GM18519 (cell line): ENCODE data around the gene RABL6.
"Not testable (repeated sequence)": the region's sequence is repeated elsewhere in the genome, so short reads cannot be mapped to it uniquely, and the experiment has no call there.

Source experiments
- ATAC-seq: cut with Tn5 transposase; IDR thresholded peaks from one replicate; pipeline ENCODE4 v1.9.1; 2021; ENCODE audit warnings: mild to moderate bottlenecking, moderate library complexity; ENCODE audit not compliant: unreplicated experiment, low FRiP score

RABL6 gene

GRCh38 chr9:136832581-136832980, 24.8 kb downstream of the RABL6 start:
- no peak for ATAC-seq

DNA sequence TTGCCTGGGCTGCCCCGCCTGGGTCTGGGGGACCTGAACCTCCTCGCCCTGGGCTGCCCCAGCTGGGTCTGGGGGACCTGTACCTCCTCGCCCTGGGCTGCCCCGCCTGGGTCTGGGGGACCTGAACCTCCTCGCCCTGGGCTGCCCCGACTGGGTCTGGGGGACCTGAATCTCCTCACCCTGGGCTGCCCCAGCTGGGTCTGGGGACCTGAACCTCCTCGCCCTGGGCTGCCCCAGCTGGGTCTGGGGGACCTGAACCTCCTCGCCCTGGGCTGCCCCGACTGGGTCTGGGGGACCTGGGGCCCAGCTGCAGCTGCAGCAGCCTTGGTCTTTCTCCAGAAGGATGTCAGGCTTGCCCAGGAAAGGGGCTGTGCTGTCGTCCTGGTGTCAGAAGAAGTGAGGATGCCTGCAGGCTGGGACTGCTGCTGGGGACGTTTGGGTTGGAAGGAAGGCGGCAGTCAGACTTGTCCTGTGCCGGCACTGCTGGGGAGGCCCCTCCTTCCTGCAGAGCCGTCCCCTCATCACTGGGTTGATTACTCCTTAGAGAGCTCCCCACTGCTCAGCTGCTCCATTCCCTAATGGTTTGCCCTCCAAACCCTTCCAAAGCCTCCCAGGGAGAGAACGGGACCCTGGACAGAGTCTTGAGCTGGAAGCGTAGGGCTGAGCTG, 25.8 kb downstream of the RABL6 start:
- not testable (repeated sequence) for ATAC-seq

DNA sequence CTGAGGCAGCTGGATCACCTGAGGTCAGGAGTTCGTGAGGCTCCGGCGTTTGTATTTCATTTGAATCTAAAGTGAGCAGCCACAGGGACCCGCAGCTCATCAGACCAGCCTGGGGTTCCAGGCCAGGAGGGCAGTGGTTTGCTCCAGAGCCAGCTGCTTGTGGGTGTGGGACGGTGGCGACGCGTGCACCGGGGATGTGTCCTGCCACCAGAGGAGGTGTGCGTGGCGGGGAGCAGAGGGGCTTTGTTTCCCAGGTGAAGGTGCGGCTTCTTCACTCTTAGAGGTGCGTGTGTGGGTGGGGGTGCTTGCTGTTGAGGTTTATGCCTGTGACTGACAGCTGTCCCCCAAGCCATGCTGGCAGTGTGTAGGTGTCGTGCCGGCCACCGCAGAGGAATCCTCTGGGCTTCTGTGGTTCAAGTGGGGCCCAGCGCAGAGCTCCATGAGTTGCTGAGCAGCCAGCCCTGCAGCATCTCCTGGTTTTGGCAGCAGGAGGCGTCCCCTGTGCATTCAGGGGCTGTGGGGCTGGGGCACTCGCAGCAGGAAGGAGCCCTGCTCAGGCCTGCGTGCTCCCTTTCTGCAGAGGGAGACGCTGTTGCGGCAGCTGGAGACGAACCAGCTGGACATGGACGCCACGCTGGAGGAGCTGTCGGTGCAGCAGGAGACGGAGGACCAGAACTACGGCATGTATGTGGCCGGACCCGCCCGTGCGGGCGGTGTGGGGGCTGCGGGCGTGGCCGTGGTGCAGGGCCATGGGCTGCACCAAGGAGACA, 27.6 kb downstream of the RABL6 start:
- no peak for ATAC-seq

DNA sequence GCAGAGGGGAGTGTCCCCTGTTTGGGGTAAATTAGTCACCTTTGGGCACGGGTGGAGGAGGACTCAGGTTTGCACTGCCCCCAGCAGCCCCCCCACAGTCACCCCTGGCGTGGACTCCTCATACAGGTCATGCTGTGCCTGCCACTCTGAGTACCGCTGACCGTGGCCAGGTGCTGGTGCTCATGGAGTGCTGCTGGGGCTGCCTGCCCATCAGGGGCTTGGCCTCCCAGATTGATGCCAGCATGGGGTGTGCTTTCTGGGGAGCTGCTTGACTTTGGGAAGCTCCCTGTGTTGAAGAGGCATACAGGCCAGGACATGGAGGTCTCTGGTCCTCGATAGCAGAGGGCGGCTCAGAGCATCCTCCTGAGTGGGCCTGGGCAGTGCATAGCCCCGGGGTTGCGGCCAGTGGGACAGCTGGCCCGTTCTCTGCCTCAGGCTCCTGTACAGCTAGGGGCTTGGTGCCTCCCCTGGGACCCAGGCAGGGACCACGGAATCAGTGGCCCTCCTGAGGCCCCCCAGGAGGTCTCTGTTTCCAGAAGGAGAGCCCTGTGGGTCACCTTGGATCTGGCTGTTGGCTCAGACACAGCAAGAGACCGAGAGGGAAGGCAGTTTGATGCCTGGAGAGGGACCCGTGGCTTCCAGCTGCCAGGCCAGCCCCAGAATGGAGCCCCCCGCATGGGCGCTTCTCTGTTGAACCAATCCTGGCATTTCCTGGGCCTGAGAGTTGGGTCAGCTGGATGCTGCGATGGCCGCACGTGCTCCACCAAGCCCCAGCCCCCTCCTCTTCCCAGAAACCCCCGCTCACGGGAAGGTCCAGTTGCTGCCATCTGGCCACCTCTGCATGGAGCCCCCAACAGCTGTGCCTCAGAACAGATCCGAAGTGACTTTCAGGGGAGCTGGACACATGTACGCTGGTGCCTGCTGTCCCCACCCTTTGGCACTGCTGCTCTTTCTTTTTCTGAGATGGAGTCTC, 28.5 kb downstream of the RABL6 start:
- ATAC-seq: no peak

GRCh38 chr9:136837146-136837855, 29.6 kb downstream of the RABL6 start:
- ATAC-seq: no peak

- not testable (repeated sequence) for ATAC-seq
Observed at GRCh38 chr9:136837856-136838277, 30.1 kb downstream of the RABL6 start.

- no peak for ATAC-seq
Observed at GRCh38 chr9:136838314-136839228, 30.8 kb downstream of the RABL6 start.

DNA sequence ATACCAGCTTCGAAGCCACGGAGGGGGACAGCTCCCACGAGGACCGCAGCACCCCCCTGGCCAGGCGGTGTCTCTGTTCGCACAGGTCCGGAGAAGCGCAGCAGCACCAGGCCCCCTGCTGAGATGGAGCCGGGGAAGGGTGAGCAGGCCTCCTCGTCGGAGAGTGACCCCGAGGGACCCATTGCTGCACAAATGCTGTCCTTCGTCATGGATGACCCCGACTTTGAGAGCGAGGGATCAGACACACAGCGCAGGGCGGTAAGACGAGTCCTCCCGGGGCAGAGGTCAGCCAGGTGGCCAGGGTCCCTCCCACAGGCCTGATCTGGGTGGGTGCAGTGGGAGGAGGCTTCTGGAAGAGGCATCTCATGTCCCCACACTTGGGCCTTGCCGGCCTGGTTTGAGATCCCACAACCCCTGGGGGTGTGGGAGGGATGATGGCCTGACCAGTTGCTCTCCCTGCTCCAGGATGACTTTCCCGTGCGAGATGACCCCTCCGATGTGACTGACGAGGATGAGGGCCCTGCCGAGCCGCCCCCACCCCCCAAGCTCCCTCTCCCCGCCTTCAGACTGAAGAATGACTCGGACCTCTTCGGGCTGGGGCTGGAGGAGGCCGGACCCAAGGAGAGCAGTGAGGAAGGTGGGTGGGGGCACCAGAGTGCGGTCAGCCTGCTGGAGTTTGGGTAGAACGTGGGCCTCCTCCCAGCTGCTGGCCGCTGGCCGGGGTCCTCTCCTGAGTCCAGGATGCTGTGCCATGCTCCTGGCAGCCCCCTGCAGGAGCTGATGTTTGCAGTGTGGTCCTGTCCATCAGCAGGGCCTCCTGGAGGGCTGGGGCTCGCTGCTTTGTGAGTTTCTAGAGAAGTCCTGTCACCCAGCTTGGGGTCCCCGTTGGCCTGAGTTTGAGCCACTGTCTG, 31.7 kb downstream of the RABL6 start:
- no peak for ATAC-seq

DNA sequence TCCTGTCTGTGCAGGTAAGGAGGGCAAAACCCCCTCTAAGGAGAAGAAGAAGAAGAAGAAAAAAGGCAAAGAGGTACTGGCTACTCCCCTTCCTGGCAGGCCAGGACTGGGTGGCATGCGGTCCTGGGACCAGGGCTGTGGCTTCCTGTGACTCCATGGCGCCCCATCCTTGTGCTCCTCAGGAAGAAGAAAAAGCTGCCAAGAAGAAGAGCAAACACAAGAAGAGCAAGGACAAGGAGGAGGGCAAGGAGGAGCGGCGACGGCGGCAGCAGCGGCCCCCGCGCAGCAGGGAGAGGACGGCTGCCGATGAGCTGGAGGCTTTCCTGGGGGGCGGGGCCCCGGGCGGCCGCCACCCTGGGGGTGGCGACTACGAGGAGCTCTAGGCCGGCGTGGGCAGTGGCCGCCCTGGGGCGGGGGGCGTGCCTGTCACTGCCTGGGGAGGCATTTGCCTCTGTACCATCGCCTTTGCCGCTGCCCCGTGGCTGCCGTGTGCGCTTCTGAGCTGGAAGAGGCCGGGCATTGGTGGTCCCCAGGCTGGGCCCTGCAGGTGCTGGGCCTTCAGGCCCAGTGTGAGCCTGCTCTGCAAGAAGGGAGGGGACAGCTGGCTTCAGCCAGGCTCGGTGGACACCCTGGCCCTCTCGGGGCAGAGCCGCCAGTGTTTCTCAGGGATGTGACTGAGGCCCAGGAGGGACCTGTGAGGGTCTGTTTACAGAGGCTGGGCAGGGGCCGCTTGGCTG, 32.6 kb downstream of the RABL6 start:
- ATAC-seq: no peak

DNA sequence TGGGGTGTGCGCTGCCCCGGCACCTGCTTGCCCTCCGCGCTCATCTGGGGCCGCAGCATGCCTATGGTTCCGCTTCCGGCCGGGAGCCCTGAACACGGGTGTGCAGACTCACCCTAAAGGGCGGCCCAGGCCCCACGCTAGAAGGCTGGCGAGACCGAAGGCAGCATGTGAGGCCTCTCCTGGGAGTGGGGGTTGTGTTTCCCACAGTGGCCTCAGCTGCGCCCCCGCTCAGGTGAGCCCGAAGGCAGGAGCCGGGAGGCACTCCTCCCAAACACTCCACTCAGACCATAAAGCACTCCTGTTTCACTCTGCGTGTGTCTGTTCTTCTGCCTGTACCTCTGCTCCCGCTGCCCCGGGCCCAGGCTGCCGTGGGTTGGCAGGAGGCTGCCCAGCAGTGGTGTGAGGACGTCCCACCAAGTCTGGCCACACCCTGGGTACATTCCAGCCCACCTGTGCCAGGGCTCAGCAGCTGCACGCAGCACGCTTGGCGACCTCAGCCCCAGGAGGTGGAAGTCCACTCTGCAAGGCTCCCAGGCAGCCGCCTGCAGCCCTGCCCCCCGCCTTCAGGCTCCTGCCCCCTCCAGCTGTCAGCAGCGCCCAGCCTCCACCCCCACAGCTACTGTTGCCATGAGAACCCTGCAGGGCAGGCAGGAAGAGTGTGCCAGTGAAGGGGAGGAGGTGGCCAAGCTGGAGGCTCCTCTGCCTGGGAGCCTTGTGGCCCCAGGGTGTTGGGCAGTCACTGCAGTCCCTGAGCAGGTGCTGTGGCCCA, 33.3 kb downstream of the RABL6 start:
- ATAC-seq: no peak

- not testable (repeated sequence) for ATAC-seq
Observed at GRCh38 chr9:136841646-136842379, 34.1 kb downstream of the RABL6 start.

DNA sequence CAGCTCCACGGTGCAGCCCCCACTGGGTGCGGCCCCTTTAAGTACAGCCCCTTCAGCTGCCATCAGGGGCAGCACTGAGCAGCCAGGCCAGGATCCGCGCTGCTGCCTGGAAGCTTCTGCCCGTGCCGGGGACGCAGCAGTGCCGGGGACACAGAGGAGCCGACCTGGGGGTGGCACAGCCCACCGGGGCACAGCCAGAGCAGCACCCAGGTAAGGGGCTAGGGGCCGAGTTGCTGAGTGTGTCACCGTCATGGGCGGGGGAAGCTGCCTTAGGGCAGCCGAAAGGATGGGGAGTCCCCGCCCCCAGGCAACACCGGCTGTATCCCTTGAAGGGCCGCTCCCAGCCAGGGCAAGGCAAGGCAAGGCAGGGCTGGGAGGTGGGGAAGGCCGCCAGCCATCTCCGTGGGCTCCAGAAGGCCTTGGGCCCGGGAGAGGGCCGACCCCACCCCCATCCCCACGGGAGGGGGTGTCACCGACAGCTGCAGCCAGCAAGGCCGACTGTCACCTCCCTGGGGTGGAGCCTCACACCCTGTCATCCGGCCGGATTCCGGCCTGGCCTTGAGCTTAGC, 34.7 kb downstream of the RABL6 start, which contains the start of gene AJM1:
Gene AJM1 (plus strand): TSS at position 99 of the 569 bp plus-strand sequence. CDS start 1,937 bp downstream, outside the sequence.
- not testable (repeated sequence) for ATAC-seq

DNA sequence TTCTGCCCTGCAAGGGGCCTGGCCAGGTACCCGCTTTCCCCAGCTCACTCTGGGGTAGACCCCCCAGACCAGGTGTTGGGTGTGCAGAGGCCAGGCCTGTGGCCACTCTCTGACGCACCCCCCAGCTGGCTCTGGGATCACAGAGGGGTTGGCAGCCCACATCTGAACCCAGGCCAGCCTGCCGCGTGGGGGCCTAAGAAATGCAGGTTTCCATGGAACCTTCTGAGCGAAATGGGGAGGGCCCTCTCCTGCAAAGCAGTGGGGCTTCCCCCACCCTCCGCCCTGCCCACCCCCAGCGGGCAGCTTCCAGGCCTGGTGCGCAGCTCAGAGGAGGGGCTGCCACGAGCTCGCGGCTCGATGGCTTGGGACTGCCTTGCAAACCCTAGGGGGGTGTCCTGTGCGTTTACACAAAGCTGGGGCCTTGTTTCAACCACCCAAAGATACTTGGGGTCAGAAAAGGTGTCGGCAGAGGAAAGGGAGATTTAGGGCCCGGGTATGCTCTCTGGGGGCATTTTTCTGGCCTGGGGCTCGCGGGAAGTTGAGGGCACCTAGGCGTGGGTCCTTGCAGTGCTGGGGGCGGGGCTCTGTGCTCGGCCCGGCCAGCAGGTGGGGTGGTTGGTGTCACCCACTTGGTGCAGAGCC, 35.5 kb downstream of the RABL6 start:
- ATAC-seq: not testable (repeated sequence)

DNA sequence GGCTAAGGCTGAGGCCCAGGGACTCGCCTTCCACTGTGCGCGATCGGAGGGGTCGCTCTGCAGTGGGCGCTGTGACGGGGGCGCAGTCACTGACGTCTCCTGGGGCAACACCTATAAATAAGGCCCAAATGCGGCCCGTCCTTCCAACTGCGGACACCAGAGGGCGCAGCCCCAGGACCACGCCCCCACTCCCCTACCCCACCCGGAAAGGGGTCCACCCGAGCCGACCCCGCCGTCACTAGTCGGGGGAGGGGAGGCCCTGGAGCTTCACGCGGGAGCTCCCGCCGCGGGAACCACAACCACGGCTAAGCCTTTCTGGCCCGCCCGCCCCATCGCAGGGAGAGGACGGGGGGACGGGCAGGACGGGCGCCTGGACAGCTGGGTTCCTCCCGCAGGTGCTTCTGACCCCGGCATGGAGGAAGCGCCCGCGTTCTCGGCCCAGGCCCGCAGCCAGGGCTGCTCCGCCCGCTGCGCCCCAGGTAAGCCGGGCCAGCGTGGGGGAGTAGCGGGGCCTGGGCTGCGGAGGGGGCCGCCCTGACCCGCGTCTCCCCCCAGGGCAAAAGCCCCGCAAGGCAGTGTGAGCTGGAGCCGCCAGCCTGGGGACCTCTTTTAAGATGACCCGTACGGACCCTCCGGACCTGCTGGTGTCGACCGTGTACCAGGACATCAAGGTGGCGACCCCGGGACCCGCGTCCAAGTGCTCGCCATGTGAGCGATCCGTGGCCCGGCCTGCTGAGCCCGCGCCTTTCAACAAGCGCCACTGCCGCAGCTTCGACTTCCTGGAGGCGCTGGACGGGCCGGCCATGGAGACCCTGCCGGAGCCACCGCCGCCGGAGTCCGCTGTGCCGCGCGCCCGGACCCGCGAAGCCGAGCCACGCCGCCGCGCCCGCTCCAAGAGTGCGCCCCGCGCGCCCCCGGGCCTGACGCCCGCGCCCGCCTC, 36.3 kb downstream of the RABL6 start:
- ATAC-seq: not testable (repeated sequence)
